SK-N-SH treated with all-trans-retinoic acid at 6 μM for 48 hours (cell line): ENCODE measurements around the gene LSAMP.

Source experiments
- CREB5 ChIP-seq: fragments of 250-450 bp; sonication (Bioruptor Pico); IDR thresholded peaks from 2 replicates; pipeline ENCODE4 v1.5.1; 2020; ENCODE audit warnings: low read depth, mild to moderate bottlenecking, moderate library complexity
- ZFP30 ChIP-seq: fragments of 450-650 bp; formaldehyde crosslinking; IDR thresholded peaks from 2 replicates; pipeline ENCODE4 v1.5.0; 2022; ENCODE audit warnings: mild to moderate bottlenecking, moderate library complexity

DNA sequence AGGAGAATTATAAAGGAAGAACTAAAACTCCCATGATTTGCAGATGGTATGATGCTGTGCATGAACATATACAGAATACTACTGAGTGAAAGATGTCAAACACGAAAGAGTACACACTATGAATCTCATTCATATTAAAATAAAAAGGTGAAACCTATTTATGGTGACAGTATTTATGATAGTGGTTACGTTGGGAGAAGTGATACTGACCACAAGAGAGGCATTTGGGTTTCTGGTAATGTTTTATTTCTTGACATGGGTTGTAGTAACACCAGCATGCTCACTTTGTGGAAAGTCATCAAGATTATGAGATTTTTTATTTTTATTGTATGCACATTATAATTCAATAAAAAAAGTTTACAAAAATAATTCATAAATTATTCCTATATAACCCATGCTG, 498.0 kb downstream of the LSAMP start:
- no peak for TF ChIP-seq CREB5
- no peak for TF ChIP-seq ZFP30 (CRISPR knock-in tag)
